ENCODE measurements around the gene ZCWPW2.
A peak's percentile ranks its signal among the peaks of the same experiment; 100 is the strongest.

ZCWPW2 gene

DNA sequence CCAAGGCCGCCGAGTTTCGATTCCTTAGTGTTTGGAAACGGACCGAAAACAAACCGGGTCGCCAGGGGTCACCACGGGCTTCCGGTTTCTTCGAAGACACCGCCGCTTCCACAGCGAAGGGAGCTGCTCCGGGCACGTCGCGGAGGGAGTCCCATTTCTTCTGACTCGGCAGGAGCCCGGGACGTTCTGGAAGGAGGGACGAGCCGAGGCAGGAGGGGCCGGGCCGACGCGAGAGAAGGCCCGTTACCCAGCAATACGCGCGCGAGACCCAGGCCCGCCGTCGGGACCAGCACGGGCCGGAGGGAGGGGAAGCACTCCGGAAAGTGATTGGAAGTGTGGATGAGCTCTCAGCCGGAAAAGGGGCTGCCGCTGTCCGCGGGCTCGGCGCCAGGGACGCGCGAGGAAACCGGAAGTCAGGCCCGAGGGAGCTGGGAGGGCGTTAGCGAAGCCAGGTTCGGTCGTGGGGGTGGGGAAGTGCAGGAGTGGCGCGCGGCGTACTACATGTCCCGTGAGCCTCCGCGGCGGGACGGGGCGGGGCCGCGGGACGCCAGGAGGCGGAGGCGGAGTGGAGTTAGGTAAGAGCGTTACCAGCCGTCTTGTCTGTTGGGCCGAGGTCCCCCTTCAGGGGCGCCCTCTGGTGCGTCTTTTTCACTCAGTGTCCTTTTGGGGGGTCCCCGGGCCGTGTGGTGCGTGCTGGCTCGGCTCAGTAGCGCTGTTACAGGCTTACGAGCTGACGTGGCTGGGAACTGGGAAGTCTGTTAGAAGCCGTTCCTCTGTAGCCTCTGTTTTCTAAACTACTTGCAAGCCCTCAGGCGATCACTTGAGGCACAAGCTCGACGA lies at the start of gene ZCWPW2, which contains the start of gene AZI2 (continued):
- no peak for TF ChIP-seq ZNF621 (tag by site-specific recombination; IDR thresholded peaks at IDR 0.05)
- TF ChIP-seq ZNF138 (tag by site-specific recombination; IDR thresholded peaks at IDR 0.05; ENCODE audit: borderline replicate concordance): no peak
- no peak for TF ChIP-seq ZSCAN23 (tag by site-specific recombination; IDR thresholded peaks at IDR 0.05)
- peak; percentile 73 for TF ChIP-seq IKZF3 (tag by site-specific recombination; IDR thresholded peaks at IDR 0.05)
- TF ChIP-seq ZNF548 (tag by site-specific recombination; IDR thresholded peaks at IDR 0.05): no peak
- TF ChIP-seq SP3 (tag by site-specific recombination; IDR thresholded peaks at IDR 0.05): peak; percentile 93
- TF ChIP-seq TRIM28 (IDR thresholded peaks at IDR 0.05; ENCODE audit: borderline replicate concordance, low read length): 0 out of 2 replicates have a peak, but pooled peaks have one; percentile 86
- no peak for TF ChIP-seq ZNF184 (tag by site-specific recombination; IDR thresholded peaks at IDR 0.05)
- TF ChIP-seq, protein P1, sequence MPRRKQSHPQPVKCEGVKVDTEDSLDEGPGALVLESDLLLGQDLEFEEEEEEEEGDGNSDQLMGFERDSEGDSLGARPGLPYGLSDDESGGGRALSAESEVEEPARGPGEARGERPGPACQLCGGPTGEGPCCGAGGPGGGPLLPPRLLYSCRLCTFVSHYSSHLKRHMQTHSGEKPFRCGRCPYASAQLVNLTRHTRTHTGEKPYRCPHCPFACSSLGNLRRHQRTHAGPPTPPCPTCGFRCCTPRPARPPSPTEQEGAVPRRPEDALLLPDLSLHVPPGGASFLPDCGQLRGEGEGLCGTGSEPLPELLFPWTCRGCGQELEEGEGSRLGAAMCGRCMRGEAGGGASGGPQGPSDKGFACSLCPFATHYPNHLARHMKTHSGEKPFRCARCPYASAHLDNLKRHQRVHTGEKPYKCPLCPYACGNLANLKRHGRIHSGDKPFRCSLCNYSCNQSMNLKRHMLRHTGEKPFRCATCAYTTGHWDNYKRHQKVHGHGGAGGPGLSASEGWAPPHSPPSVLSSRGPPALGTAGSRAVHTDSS (tag by site-specific recombination; IDR thresholded peaks at IDR 0.05): no peak
- TF ChIP-seq ZNF175 (tag by site-specific recombination; IDR thresholded peaks at IDR 0.05): no peak
- TF ChIP-seq ZBTB48 (tag by site-specific recombination; IDR thresholded peaks at IDR 0.05): no peak
- no peak for TF ChIP-seq ZNF24 (tag by site-specific recombination; IDR thresholded peaks at IDR 0.05)
- TF ChIP-seq SETDB1 (IDR thresholded peaks at IDR 0.05; ENCODE audit: insufficient read length, low read length): no peak
- no peak for TF ChIP-seq ZFP69B (tag by site-specific recombination; IDR thresholded peaks at IDR 0.05)
- TF ChIP-seq ZNF274 (IDR thresholded peaks at IDR 0.05; ENCODE audit: low read length): no peak
- no peak for TF ChIP-seq ZNF274 (tag by site-specific recombination; IDR thresholded peaks at IDR 0.05; ENCODE audit: borderline replicate concordance)
- TF ChIP-seq ZBTB20 (tag by site-specific recombination; IDR thresholded peaks at IDR 0.05): peak; percentile 89
- TF ChIP-seq ZFHX2 (tag by site-specific recombination; conservative IDR thresholded peaks at IDR 0.05): peak; percentile 62
- TF ChIP-seq, protein P2, sequence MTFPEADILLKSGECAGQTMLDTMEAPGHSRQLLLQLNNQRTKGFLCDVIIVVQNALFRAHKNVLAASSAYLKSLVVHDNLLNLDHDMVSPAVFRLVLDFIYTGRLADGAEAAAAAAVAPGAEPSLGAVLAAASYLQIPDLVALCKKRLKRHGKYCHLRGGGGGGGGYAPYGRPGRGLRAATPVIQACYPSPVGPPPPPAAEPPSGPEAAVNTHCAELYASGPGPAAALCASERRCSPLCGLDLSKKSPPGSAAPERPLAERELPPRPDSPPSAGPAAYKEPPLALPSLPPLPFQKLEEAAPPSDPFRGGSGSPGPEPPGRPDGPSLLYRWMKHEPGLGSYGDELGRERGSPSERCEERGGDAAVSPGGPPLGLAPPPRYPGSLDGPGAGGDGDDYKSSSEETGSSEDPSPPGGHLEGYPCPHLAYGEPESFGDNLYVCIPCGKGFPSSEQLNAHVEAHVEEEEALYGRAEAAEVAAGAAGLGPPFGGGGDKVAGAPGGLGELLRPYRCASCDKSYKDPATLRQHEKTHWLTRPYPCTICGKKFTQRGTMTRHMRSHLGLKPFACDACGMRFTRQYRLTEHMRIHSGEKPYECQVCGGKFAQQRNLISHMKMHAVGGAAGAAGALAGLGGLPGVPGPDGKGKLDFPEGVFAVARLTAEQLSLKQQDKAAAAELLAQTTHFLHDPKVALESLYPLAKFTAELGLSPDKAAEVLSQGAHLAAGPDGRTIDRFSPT (tag by site-specific recombination; IDR thresholded peaks at IDR 0.05): no peak
- no peak for TF ChIP-seq ZNF529 (tag by site-specific recombination; IDR thresholded peaks at IDR 0.05; ENCODE audit: insufficient replicate concordance)
- TF ChIP-seq, protein P3, sequence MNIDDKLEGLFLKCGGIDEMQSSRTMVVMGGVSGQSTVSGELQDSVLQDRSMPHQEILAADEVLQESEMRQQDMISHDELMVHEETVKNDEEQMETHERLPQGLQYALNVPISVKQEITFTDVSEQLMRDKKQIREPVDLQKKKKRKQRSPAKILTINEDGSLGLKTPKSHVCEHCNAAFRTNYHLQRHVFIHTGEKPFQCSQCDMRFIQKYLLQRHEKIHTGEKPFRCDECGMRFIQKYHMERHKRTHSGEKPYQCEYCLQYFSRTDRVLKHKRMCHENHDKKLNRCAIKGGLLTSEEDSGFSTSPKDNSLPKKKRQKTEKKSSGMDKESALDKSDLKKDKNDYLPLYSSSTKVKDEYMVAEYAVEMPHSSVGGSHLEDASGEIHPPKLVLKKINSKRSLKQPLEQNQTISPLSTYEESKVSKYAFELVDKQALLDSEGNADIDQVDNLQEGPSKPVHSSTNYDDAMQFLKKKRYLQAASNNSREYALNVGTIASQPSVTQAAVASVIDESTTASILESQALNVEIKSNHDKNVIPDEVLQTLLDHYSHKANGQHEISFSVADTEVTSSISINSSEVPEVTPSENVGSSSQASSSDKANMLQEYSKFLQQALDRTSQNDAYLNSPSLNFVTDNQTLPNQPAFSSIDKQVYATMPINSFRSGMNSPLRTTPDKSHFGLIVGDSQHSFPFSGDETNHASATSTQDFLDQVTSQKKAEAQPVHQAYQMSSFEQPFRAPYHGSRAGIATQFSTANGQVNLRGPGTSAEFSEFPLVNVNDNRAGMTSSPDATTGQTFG (tag by site-specific recombination; IDR thresholded peaks at IDR 0.05; ENCODE audit: borderline replicate concordance): no peak
- TF ChIP-seq ZBTB17 (tag by site-specific recombination; IDR thresholded peaks at IDR 0.05): peak; percentile 38; the same call in 1 of the 2 replicates
- no peak for TF ChIP-seq ZNF555 (tag by site-specific recombination; conservative IDR thresholded peaks at IDR 0.05)
- TF ChIP-seq, protein P4, sequence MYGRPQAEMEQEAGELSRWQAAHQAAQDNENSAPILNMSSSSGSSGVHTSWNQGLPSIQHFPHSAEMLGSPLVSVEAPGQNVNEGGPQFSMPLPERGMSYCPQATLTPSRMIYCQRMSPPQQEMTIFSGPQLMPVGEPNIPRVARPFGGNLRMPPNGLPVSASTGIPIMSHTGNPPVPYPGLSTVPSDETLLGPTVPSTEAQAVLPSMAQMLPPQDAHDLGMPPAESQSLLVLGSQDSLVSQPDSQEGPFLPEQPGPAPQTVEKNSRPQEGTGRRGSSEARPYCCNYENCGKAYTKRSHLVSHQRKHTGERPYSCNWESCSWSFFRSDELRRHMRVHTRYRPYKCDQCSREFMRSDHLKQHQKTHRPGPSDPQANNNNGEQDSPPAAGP (tag by site-specific recombination; IDR thresholded peaks at IDR 0.05): no peak
- TF ChIP-seq, protein P5, sequence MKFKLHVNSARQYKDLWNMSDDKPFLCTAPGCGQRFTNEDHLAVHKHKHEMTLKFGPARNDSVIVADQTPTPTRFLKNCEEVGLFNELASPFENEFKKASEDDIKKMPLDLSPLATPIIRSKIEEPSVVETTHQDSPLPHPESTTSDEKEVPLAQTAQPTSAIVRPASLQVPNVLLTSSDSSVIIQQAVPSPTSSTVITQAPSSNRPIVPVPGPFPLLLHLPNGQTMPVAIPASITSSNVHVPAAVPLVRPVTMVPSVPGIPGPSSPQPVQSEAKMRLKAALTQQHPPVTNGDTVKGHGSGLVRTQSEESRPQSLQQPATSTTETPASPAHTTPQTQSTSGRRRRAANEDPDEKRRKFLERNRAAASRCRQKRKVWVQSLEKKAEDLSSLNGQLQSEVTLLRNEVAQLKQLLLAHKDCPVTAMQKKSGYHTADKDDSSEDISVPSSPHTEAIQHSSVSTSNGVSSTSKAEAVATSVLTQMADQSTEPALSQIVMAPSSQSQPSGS (tag by site-specific recombination; IDR thresholded peaks at IDR 0.05; ENCODE audit: low read depth): no peak
- TF ChIP-seq ZBTB1 (tag by site-specific recombination; IDR thresholded peaks at IDR 0.05): no peak
- no peak for TF ChIP-seq ZNF560 (tag by site-specific recombination; IDR thresholded peaks at IDR 0.05; ENCODE audit: borderline replicate concordance)
- no peak for TF ChIP-seq MEIS1 (CRISPR knock-in tag; IDR thresholded peaks at IDR 0.05; ENCODE audit: borderline replicate concordance)
- no peak for TF ChIP-seq ZNF776 (tag by site-specific recombination; IDR thresholded peaks at IDR 0.05; ENCODE audit: borderline replicate concordance)
- no peak for TF ChIP-seq ZNF549 (tag by site-specific recombination; IDR thresholded peaks at IDR 0.05)

Data from HEK293 (cell line).